ENCODE data around the gene NUTF2.
"Not testable (repeated sequence)": the region's sequence is repeated elsewhere in the genome, so short reads cannot be mapped to it uniquely, and the experiment has no call there.

Gene NUTF2

GRCh38 chr16:67841198-67841815 lies 5.4 kb upstream of the NUTF2 start:
- no peak for DNase-seq

DNA sequence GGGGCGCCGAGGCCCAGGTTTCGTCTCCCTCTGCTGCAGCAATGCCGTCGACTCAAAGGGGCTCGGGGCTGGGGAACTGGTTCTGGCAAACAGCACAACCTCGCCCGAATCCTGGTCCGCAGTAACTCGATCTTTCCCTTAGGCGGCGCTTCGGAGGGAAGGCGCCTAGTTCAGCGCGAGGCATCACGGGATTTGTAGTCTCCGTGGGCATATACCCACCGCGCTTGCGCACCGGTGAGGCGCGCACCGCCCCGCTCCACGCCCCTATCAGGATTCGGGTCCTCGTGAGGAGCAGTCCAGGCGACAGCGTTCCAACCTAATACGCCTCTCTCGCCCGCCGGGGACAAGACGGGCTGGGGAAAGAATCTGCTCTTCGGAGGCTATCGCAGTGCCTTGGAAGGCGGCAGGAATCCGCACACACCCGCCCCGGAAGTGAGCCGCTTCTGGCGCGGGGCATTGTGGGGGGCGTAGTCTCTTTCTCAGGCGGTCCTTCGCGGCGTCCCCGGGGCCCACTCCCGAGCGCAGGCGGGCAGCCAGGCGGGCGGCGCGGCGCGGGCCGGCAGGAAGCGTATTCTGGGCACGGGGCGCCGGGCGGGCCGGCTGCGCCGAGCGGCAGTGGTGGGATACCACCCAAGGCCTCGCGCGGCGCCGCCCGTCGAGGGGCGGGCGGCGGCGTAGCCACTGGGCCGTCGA lies 4.8 kb upstream of the NUTF2 start, which contains the start of gene THAP11:
TSS of gene THAP11 (plus strand) at position 505 of the 693 bp plus-strand sequence. CDS start 235 bp downstream, outside the sequence.
- DNase-seq: peak; percentile 95

DNA sequence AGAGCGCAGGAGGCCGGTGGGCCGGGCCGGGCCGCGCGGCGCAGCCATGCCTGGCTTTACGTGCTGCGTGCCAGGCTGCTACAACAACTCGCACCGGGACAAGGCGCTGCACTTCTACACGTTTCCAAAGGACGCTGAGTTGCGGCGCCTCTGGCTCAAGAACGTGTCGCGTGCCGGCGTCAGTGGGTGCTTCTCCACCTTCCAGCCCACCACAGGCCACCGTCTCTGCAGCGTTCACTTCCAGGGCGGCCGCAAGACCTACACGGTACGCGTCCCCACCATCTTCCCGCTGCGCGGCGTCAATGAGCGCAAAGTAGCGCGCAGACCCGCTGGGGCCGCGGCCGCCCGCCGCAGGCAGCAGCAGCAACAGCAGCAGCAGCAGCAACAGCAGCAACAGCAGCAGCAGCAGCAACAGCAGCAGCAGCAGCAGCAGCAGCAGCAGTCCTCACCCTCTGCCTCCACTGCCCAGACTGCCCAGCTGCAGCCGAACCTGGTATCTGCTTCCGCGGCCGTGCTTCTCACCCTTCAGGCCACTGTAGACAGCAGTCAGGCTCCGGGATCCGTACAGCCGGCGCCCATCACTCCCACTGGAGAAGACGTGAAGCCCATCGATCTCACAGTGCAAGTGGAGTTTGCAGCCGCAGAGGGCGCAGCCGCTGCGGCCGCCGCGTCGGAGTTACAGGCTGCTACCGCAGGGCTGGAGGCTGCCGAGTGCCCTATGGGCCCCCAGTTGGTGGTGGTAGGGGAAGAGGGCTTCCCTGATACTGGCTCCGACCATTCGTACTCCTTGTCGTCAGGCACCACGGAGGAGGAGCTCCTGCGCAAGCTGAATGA lies 4.0 kb upstream of the NUTF2 start:
- DNase-seq: peak; percentile 72

DNA sequence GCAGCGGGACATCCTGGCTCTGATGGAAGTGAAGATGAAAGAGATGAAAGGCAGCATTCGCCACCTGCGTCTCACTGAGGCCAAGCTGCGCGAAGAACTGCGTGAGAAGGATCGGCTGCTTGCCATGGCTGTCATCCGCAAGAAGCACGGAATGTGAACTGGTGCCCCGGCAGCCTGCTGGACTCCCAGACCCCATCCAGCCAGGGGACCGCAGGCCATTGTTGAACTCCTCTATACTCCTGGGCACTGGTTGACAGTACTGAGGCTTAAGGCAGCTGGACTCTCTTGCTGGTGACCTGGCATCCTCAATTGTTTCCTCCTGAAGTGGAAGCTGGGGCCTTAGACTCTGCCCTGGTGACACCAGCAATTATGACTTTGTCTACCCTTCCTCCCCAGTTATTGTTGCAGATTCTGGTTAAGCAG lies 3.4 kb upstream of the NUTF2 start:
- no peak for DNase-seq

DNA sequence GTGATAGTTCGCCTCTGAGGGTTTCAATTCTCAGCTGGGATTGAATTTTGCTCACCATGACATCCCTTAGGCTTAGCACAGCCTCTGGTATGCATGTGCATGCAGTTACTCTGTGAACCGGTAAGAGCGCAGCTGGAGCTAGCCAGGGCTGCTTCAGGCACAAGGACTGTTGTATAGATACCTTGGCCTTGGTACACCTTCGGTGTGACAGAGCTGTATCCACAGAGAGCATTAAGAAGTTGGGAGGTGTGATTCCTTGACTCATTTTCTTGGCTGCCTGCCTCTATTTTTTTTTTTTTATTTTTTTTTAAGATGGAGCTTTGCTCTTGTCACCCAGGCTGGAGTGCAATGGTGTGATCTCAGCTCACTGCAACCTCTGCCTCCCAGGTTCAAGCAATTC lies 2.2 kb upstream of the NUTF2 start:
- no peak for DNase-seq

DNA sequence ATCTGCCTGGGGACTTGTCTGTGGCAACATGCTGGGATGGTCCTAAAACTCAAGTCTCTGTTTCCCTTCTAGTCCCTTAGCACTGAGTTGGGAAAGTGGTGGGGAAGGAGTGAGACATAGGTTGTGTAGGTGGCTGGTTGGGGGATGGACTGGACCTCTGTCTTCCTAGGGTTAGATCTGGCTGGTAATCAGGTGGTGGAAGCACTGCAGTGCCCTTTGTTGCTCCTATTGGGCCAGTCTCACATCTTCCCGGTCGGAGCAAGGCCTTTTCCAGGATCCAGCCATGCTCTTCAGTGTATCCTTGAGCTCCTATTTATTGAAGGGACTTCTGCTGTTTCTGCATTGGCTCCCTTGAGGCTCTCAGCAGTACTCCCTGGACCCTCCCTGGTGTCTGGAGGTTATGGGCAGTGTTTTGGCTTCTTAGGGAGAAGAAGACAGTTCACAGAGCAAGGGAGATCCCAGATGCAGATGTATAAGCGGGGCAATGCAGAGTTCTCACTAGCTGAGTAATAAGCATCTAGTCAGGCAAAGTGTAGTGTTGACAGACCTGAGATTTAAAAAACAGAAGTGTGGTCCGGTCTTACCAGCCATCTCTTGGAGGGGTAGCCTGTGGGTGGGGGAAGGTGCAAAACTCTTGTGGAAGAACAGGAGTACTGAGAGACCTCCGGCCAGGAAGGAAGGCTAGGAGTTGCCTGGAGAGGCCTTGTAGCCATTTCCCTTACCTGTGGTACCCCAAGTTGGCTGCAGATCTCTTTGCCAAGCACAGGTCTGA lies 1.3 kb upstream of the NUTF2 start:
- DNase-seq: no peak

DNA sequence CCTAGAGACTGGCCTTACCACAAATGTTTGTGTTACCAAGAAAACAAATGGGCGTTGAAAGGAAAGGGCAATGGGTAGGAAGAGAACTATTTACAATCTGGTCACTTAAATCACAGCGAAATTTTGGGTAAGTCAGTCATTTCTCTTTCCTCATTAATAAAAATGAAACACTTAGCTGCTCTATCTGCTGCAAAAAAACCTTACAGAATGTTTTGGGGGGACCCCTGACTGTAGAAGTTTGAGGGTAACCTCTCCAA lies 742 bp upstream of the NUTF2 start:
- DNase-seq: no peak

GRCh38 chr16:67847064-67847861 lies 530 bp downstream of the NUTF2 start, which contains the start of gene CENPT:
Gene CENPT (minus strand): TSS chr16:67847693. CDS start chr16:67833859, 13,834 bp downstream.
- peak; percentile 32 for DNase-seq

DNA sequence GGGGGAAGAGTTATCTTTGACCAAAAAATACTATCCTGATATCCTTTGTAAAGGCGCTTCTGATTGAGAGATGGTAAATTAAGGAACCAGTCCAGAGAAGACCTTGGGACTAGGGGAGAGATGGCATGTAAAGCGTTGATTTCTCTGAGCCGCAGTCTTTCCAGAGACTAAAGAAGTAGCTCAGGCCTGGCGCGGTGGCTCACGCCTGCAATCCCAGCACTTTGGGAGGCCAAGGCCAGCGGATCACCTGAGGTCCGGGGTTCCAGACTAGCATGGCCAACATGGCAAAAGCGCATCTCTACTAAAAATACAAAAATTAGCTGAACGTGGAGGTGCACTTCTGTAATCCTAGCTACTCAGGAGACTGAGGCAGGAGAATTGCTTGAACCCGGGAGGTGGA lies 1.4 kb downstream of the NUTF2 start:
- no peak for DNase-seq

DNA sequence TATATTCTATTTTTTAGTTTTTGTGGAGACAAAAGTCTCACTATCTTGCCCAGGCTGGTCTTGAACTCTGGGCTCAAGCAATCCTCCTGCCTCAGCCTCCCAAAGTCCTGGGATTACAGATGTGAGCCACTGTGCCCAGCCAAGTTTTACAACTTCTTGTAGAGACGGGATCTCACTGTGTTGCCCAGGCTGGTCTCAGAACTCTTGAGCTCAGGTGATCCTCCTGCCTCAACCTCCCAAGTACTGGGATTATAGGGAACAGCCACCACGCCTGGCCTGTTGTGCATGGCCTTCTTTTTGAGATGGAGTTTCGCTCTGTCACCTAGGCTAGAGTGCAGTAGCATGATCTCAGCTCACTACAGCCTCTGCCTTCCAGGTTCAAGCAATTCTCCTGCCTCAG lies 6.9 kb downstream of the NUTF2 start:
- no peak for DNase-seq

- no peak for DNase-seq
These were observed 9.1 kb downstream of the NUTF2 start for GRCh38 chr16:67855789-67856188.

GRCh38 chr16:67856927-67857546 lies 10.3 kb downstream of the NUTF2 start:
- no peak for DNase-seq

DNA sequence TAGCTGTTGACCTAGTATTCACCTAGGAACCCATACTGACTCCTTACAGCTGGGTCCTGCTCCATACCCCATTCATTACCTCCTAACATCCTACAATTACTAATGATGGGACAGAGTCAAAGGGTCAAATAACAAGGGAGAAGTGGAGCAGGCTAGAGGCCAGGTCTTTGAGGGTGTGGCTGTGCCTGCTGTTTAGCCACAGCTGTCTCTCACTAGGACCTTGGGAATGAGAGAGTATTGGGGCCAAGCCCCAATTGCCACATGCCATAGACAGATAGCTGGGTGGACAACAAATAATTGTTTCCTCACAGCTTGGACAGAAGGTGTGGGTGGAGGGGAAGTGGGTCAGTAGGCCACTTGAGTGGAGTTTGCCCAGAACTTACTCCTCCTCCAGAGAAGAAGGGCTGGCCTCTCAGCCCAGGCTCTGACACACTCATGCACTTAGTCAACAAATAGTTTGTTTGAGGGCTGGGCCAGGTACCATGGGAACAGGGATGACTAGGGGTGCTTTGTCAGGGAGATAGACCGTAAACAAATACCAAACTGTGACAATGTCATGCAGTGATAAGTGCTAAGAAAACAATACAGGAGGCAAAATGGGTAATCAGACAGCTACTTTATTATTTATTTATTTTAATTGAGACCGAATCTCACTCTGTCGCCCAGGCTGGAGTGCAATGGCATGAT lies 11.0 kb downstream of the NUTF2 start:
- DNase-seq: peak; percentile 46

DNA sequence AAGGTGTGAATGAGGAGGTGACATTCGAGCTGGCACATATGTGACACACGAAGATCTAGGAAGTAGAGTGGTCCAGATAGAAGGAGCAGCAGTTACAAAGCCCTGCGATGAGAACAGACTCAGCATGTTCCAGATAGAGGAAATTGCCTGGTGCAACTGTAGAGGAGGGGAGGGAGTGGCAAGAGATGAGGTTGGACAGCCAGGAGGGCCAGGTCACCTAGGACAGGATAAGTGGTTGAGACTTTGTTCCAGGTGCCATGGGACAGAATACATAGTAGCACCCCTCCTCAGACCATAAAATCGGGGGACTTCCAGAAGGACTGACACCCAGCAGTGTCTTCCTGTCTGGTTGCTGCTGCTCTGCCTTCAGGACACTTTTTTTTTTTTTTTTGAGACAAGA lies 11.8 kb downstream of the NUTF2 start:
- DNase-seq: no peak

GRCh38 chr16:67860589-67861398 lies 14.1 kb downstream of the NUTF2 start:
- no peak for DNase-seq

- DNase-seq: no peak
These were observed 15.1 kb downstream of the NUTF2 start for GRCh38 chr16:67861877-67862276.

GRCh38 chr16:67862623-67863583 lies 16.2 kb downstream of the NUTF2 start:
- DNase-seq: no peak

DNA sequence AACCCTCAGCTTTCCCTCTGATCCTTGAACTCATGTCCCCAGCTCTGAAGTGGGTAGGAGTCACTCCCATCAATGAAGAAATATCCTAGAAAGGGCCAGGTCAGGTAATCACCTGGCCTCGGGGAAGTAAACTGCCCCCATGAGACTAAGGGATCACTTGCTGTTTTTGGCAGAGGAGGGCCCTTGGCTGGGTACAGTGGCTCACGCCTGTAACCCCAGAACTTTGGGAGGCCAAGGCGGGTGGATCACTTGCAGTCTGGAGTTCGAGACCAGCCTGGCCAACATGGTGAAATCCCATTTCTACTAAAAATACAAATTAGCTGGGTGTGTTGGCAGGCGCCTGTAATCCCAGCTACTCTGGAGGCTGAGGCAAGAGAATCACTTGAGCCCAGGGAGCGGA lies 17.3 kb downstream of the NUTF2 start:
- not testable (repeated sequence) for DNase-seq

GRCh38 chr16:67864594-67864993 lies 17.9 kb downstream of the NUTF2 start:
- DNase-seq: no peak
